Measurements from ENCODE around the gene ITFG1.
"Not testable (repeated sequence)": the region's sequence is repeated elsewhere in the genome, so short reads cannot be mapped to it uniquely, and the experiment has no call there.

Gene ITFG1

GRCh38 chr16:47408491-47408890 lies 52.4 kb downstream of the ITFG1 start:
- DNase-seq: no peak

DNA sequence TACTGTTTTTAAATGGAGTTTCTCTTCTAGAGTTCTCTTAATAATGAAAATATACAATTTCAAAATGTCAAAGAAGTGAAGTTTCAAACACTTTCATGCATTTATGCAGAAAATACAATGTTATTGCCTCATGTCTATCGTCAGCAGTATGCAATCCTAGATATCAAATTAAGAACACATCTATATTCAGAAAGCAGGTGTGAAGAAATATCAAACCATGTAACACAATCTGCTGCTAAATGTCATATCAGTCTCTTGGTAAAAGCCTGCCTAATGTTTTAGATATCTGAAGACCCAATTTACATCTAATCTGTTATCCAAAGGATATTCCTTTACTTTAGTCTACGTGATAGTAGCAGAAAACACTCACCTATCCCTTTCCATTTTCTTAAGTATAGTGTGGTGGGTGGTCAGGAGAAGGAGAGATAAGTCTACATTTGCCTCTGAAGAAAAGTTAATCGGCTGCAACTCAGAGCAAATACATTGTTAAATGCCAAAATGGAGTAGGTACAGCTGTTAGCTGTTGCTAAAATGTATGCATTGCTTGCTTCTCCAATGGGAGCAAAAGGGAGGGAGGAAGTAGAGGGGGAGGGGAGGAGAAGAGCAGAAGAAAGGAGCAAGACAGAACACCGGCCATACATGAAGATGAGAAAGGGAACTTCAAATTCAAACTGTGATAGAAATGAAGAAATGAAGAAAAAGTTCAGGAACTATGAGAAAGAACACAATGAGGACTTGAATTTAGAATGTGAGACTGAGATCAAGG lies 64.9 kb downstream of the ITFG1 start:
- no peak for DNase-seq

- peak; percentile 6 for DNase-seq
Measured at GRCh38 chr16:47392081-47392480, 68.8 kb downstream of the ITFG1 start.

GRCh38 chr16:47388705-47389104 lies 72.2 kb downstream of the ITFG1 start:
- no peak for DNase-seq

DNA sequence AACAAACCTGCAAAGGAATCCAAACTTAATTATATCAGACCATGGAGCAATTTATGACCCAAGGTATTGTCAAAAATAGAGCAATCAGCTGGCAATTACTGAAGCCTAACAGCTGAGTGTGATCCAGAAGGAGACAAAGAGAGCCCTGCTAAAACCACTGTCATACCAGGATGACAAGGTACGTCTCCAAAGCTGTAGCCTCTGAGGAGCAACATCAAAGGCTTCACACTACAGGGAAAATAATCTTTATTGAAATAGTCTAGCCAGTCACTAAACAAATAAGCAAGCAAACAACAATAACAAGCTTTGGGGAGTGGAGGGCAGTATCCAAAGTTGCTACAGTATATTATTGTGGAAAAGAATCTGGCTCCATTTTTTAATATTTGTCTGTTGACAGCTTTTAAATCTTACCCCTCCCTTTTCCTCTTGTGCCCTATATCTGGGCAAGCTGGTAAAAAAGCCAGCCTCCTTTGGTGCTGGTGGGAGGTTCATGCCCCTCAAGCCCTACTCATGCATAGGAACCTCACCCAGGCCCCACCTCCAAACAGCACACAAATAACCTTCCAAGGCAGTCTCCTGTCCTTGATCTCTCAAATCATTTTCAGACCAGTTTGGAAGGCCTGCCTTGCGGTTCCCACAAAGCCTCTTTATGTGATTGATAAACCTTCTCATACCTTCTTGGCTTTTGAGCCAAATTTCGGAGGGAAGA lies 73.7 kb downstream of the ITFG1 start:
- DNase-seq: no peak

DNA sequence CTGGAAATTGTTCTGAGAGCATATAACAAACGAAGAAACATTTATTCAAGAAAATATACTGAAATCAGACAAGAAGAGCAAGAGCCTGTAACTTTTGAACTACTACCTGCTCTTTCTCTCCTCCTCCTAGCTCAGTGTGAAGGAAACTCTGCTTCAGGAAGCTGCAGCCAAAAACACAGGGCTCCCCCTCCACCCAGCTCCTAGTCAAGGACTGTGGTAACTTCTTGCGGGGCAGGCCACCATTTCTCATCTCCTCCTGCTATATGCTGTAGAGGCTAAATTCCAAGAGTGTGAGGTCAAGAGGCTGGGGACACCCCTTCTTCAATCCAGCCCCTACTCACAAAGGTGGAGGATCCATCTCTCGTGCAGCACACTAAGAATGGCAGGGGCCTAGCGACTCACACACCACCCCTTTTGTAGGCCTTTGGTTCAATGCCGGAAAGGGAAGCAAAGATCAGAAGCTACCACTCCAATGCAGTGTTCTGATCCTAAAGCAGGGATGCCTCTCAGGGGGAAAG lies 74.6 kb downstream of the ITFG1 start:
- DNase-seq: no peak

DNA sequence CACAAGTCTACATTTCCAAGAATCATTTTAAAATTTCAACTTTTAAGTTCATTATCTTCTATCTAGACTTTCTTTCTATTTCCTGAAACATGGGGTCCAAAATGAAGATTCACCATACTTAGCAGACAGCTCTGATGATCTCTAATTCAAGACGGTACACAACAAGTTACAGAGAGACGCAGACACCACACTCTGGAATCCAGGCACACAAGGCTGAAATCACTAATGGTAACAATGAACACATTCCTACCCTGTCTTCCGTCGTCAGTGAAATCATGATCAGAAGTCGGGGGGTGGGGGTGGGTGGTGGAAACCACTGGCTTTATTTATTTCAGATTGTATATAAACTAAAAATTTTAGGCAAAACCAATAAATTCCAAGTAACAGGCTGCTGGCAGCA lies 78.5 kb downstream of the ITFG1 start:
- no peak for DNase-seq

DNA sequence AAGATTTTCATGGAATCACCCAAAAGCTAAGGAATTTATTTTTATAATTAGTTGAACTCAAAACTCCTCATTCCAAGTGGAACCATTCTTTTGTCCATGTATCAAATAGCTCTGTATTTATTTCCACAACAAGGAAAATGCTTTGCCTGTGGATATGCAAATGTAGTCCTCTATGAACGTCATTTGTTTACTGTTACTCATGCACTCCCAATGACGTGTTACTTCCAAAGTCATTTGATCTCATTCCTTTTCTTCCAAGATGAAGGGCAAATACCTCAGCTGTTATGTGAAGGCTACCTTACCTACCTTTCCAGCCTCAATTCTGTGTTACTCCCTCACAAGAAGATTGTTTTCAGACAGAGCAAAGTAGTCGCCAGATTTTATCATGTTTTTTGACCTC lies 83.7 kb downstream of the ITFG1 start:
- DNase-seq: no peak

DNA sequence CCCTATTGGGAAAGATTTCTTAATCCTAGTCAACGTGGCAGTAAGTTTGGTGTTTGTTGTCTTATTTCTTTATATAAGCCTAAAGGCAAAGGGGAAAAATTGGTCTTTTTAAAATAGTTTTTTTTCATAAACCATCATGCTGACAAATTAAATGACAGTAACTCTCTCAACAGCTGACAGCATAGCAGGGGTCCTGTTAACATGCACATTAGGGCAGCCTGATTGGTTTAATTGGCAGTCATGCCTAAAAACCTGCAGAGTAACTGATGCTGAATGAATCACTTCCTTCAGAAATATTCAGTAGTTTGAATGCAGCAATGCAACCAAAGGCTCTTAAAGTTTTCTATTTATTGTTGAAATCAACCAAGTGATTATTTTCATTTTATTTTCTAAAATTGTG lies 85.4 kb downstream of the ITFG1 start:
- no peak for DNase-seq

GRCh38 chr16:47374629-47375028 lies 86.2 kb downstream of the ITFG1 start:
- no peak for DNase-seq

DNA sequence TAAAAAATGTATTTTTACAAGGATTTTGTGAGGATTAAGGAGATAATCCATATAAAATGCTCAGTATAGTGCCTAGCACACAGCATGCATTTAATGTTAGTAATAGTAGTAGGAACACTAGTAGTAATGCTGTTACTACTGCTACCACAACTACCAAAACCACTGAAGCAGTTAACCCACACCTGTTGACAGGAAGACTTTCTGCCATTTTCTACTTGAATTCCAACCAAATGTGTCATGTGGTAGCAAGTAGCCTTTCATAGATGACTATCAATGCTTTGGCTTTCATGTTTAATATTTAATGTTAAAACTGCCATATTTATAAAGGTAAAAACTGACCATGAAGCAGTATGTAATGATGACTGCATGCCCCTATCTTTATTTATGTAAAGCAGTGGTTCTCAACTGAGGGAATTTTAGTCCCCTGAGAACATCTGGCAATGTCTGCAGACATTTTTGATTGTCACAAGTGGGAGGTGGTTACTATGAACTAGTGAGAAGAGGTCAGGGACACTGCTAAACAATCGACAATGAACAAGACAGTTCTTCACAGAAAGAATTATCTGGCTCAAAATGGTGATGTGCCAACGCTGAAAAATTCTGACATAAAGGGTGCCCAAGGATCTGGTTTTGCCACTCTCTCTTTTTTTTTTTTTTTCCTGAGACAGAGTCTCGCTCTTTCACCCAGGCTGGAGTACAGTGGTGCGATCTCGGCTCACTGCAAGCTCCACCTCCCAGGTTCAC lies 89.4 kb downstream of the ITFG1 start:
- no peak for DNase-seq

DNA sequence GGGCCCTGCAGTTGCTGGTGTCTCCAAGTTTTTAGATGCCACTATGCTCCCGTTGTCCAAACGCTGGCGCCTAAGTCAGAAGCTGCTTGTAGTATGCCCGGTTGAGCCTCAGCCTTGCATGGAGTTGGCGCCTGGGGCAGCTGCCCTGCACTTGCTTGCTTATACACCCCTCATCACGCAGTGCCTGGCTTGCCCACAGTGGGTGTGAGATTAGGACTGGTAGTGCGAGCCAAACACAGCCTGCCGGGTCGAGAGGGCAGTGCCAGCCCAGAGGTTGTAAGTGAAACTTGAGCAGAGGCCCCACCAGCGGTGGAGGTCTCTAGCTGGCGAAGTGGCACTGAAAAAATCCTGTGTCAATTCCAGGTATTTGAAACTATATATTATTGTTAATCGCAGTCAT lies 90.3 kb downstream of the ITFG1 start:
- DNase-seq: no peak

GRCh38 chr16:47366228-47366627 lies 94.6 kb downstream of the ITFG1 start:
- no peak for DNase-seq

DNA sequence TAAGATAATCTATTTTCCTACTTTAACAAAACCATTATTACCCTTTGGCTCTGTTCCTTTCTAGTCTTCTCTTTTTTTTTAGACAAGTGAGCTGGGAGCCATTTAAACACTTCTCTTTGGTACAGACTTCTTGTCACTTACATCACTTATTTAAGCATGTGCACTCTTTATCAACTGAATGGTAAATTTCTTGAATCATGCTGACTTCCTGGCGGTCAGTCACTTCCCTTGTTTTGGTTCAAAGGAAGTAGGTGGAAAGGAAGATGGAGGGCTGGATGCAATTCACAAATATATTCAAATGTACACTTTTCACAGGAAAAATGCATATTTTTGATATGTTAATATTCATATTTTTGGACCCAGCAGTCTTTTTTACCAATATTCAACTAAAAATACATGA lies 97.1 kb downstream of the ITFG1 start:
- no peak for DNase-seq

- DNase-seq: no peak
Measured at GRCh38 chr16:47359478-47359877, 101.4 kb downstream of the ITFG1 start.

GRCh38 chr16:47358816-47359215 lies 102.0 kb downstream of the ITFG1 start:
- DNase-seq: no peak

GRCh38 chr16:47349029-47349428 lies 111.8 kb downstream of the ITFG1 start:
- DNase-seq: not testable (repeated sequence)

- not testable (repeated sequence) for DNase-seq
Measured at GRCh38 chr16:47347021-47347696, 113.7 kb downstream of the ITFG1 start.

- DNase-seq: no peak
Measured at GRCh38 chr16:47342055-47342454, 118.8 kb downstream of the ITFG1 start.

DNA sequence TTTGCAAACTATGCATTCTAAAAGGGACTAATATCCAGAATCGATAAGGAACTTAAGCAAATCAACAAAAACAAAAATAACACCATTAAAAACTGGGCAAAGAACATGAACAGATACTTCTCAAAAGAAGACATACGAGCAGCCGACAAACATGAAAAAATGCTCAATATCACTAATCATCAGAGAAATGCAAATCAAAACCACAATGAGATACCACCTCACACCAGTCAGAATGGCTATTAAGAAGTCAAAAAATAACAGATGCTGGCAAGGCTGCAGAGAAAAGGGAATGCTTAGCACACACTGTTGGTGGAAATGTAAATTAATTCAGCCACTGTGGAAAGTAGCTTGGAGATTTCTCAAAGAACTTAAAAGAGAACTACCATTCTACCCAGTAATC lies 130.3 kb downstream of the ITFG1 start:
- DNase-seq: not testable (repeated sequence)

- not testable (repeated sequence) for DNase-seq
Measured at GRCh38 chr16:47324309-47324708, 136.6 kb downstream of the ITFG1 start.

GRCh38 chr16:47323241-47323640 lies 137.6 kb downstream of the ITFG1 start:
- DNase-seq: no peak
